ENCODE data around the gene MMAB. TPM values are rescaled to one million over a fixed set of nuclear protein-coding genes. Genes with fewer than 3 reads are reported as not detected.

The MMAB gene
- total and polyA plus RNA-seq, 3 experiments from 2014 or later: 15.7 to 44.2 (median 38.5) TPM

- POLR2A ChIA-PET: no interaction called here
- Mint-ChIP-seq H3K36me3 (peaks cover 0 to 19% (median 6%) of the 10 kb centered on the region in 3 donors), H3K27me3 (no peaks in the 10 kb centered on the region), H3K9me3 (no peaks in the 10 kb centered on the region), H3K4me3 (no peak overlapping the region), H3K27ac (peak overlapping the region in 1 of 8 donors; percentile 46), H3K4me1 (peaks cover 21 to 30% (median 28%) of the 10 kb centered on the region in 3 donors)
- CTCF ChIA-PET: interaction anchor here (1.0 to 1.8 kb wide), 4 partner anchors 9 to 180 kb away, joined by 3 to 5 read pairs (median 3); no protein-coding TSS in a partner anchor
- Histone ChIP-seq H3K4me3 (ENCODE audit: low read length) (no peak overlapping the region), H3K27ac (ENCODE audit: low read depth, low read length) (no peak overlapping the region), H3K27me3 (ENCODE audit: insufficient read depth, low read length, poor library complexity, severe bottlenecking) (no peaks in the 10 kb centered on the region), H3K9me3 (ENCODE audit: low read length) (no peaks in the 10 kb centered on the region), H3K36me3 (ENCODE audit: insufficient read depth, low read length) (no peaks in the 10 kb centered on the region), H3K4me1 (ENCODE audit: insufficient read depth, low read length) (peaks cover 11% of the 10 kb centered on the region)
- no peak for DNase-seq
Measured at GRCh38 chr12:109594556-109595317, 21.4 kb upstream of the MMAB start.

GRCh38 chr12:109592905-109593272 is 19.6 kb upstream of the MMAB start:
- Histone ChIP-seq H3K27ac (ENCODE audit: low read depth, low read length) (no peak overlapping the region), H3K27me3 (ENCODE audit: insufficient read depth, low read length, poor library complexity, severe bottlenecking) (no peaks in the 10 kb centered on the region), H3K36me3 (ENCODE audit: insufficient read depth, low read length) (no peaks in the 10 kb centered on the region), H3K4me1 (ENCODE audit: insufficient read depth, low read length) (peaks cover 11% of the 10 kb centered on the region), H3K9me3 (ENCODE audit: low read length) (no peaks in the 10 kb centered on the region), H3K4me3 (ENCODE audit: low read length) (no peak overlapping the region)
- H3K27me3 Mint-ChIP-seq: no peaks in the 10 kb centered on the region
- H3K36me3 Mint-ChIP-seq: peaks cover 0 to 33% (median 13%) of the 10 kb centered on the region in 3 donors
- DNase-seq: no peak
- H3K4me1 Mint-ChIP-seq: peaks cover 19 to 27% (median 24%) of the 10 kb centered on the region in 3 donors
- no peaks in the 10 kb centered on the region for H3K9me3 Mint-ChIP-seq
- no peak overlapping the region for H3K27ac Mint-ChIP-seq
- ChIA-PET POLR2A (no interaction called here), CTCF (no interaction called here)
- H3K4me3 Mint-ChIP-seq: no peak overlapping the region

- Mint-ChIP-seq H3K4me3 (no peak overlapping the region), H3K4me1 (peaks cover 16 to 23% (median 20%) of the 10 kb centered on the region in 3 donors), H3K27ac (no peak overlapping the region), H3K9me3 (no peaks in the 10 kb centered on the region), H3K27me3 (no peaks in the 10 kb centered on the region), H3K36me3 (peaks cover 0 to 38% (median 13%) of the 10 kb centered on the region in 3 donors)
- Histone ChIP-seq H3K36me3 (ENCODE audit: insufficient read depth, low read length) (no peaks in the 10 kb centered on the region), H3K9me3 (ENCODE audit: low read length) (no peaks in the 10 kb centered on the region), H3K4me1 (ENCODE audit: insufficient read depth, low read length) (peaks cover 11% of the 10 kb centered on the region), H3K27ac (ENCODE audit: low read depth, low read length) (no peak overlapping the region), H3K4me3 (ENCODE audit: low read length) (no peak overlapping the region), H3K27me3 (ENCODE audit: insufficient read depth, low read length, poor library complexity, severe bottlenecking) (no peaks in the 10 kb centered on the region)
- CTCF ChIA-PET: no interaction called here
- POLR2A ChIA-PET: no interaction called here
- no peak for DNase-seq
Measured at GRCh38 chr12:109592195-109592904, 19.0 kb upstream of the MMAB start.

- H3K36me3 ChIP-seq (ENCODE audit: insufficient read depth, low read length): no peaks in the 10 kb centered on the region
- no peaks in the 10 kb centered on the region for H3K9me3 ChIP-seq (ENCODE audit: low read length)
- Mint-ChIP-seq H3K4me3 (no peak overlapping the region), H3K4me1 (peaks cover 16 to 20% (median 18%) of the 10 kb centered on the region in 3 donors), H3K9me3 (no peaks in the 10 kb centered on the region), H3K27me3 (no peaks in the 10 kb centered on the region), H3K27ac (no peak overlapping the region), H3K36me3 (peaks cover 0 to 51% (median 13%) of the 10 kb centered on the region in 3 donors)
- ChIA-PET POLR2A (no interaction called here), CTCF (interaction anchor here (1.6 kb wide), 1 partner anchor 184 kb away, joined by 4 read pairs; no protein-coding TSS in a partner anchor)
- no peaks in the 10 kb centered on the region for H3K27me3 ChIP-seq (ENCODE audit: insufficient read depth, low read length, poor library complexity, severe bottlenecking)
- DNase-seq: no peak
- H3K4me1 ChIP-seq (ENCODE audit: insufficient read depth, low read length): peaks cover 11% of the 10 kb centered on the region
- no peak overlapping the region for H3K27ac ChIP-seq (ENCODE audit: low read depth, low read length)
- H3K4me3 ChIP-seq (ENCODE audit: low read length): no peak overlapping the region
Measured at GRCh38 chr12:109591041-109591440, 17.7 kb upstream of the MMAB start.

GRCh38 chr12:109590566-109590965 is 17.3 kb upstream of the MMAB start:
- no peaks in the 10 kb centered on the region for H3K27me3 Mint-ChIP-seq
- CTCF ChIA-PET: interaction anchor here (1.2 to 1.8 kb wide), 3 partner anchors 8 to 184 kb away, joined by 3 to 7 read pairs (median 4); partner anchors contain the start of gene MVK
- POLR2A ChIA-PET: no interaction called here

GRCh38 chr12:109589691-109590245 is 16.5 kb upstream of the MMAB start:
- POLR2A ChIA-PET: no interaction called here
- H3K27me3 ChIP-seq (ENCODE audit: insufficient read depth, low read length, poor library complexity, severe bottlenecking): no peaks in the 10 kb centered on the region
- Mint-ChIP-seq H3K4me3 (no peak overlapping the region), H3K4me1 (peaks cover 4 to 7% (median 6%) of the 10 kb centered on the region in 3 donors), H3K27me3 (no peaks in the 10 kb centered on the region), H3K27ac (no peak overlapping the region), H3K9me3 (no peaks in the 10 kb centered on the region), H3K36me3 (peaks cover 0 to 59% (median 13%) of the 10 kb centered on the region in 3 donors)
- no peaks in the 10 kb centered on the region for H3K9me3 ChIP-seq (ENCODE audit: low read length)
- no peaks in the 10 kb centered on the region for H3K36me3 ChIP-seq (ENCODE audit: insufficient read depth, low read length)
- H3K27ac ChIP-seq (ENCODE audit: low read depth, low read length): no peak overlapping the region
- peaks cover under 1% of the 10 kb centered on the region for H3K4me1 ChIP-seq (ENCODE audit: insufficient read depth, low read length)
- CTCF ChIA-PET: interaction anchor here (1.2 to 1.8 kb wide), 4 partner anchors 8 to 185 kb away, joined by 3 to 7 read pairs (median 4); partner anchors contain the start of gene MVK
- H3K4me3 ChIP-seq (ENCODE audit: low read length): no peak overlapping the region
- DNase-seq: no peak

More at GRCh38 chr12:109590566-109590965, 17.3 kb upstream of the MMAB start:
- Histone ChIP-seq H3K9me3 (ENCODE audit: low read length) (no peaks in the 10 kb centered on the region), H3K4me1 (ENCODE audit: insufficient read depth, low read length) (peaks cover 8% of the 10 kb centered on the region), H3K4me3 (ENCODE audit: low read length) (no peak overlapping the region), H3K36me3 (ENCODE audit: insufficient read depth, low read length) (no peaks in the 10 kb centered on the region), H3K27me3 (ENCODE audit: insufficient read depth, low read length, poor library complexity, severe bottlenecking) (no peaks in the 10 kb centered on the region), H3K27ac (ENCODE audit: low read depth, low read length) (no peak overlapping the region)
- Mint-ChIP-seq H3K27ac (no peak overlapping the region), H3K4me3 (no peak overlapping the region), H3K4me1 (peaks cover 12 to 15% (median 14%) of the 10 kb centered on the region in 3 donors), H3K36me3 (peaks cover 0 to 53% (median 13%) of the 10 kb centered on the region in 3 donors), H3K9me3 (no peaks in the 10 kb centered on the region)
- no peak for DNase-seq

- Mint-ChIP-seq H3K36me3 (peaks cover 0 to 58% (median 13%) of the 10 kb centered on the region in 3 donors), H3K27me3 (no peaks in the 10 kb centered on the region), H3K27ac (no peak overlapping the region), H3K4me3 (no peak overlapping the region), H3K9me3 (no peaks in the 10 kb centered on the region), H3K4me1 (peaks cover 0 to 2% (median under 1%) of the 10 kb centered on the region in 3 donors)
- H3K9me3 ChIP-seq (ENCODE audit: low read length): no peaks in the 10 kb centered on the region
- POLR2A ChIA-PET: no interaction called here
- no peak for DNase-seq
- no peaks in the 10 kb centered on the region for H3K4me1 ChIP-seq (ENCODE audit: insufficient read depth, low read length)
- H3K27ac ChIP-seq (ENCODE audit: low read depth, low read length): no peak overlapping the region
- no peaks in the 10 kb centered on the region for H3K36me3 ChIP-seq (ENCODE audit: insufficient read depth, low read length)
- no peaks in the 10 kb centered on the region for H3K27me3 ChIP-seq (ENCODE audit: insufficient read depth, low read length, poor library complexity, severe bottlenecking)
- no peak overlapping the region for H3K4me3 ChIP-seq (ENCODE audit: low read length)
- CTCF ChIA-PET: interaction anchor here (1.2 to 1.8 kb wide), 2 partner anchors 9 to 11 kb away, joined by 3 to 7 read pairs; no protein-coding TSS in a partner anchor
Measured at GRCh38 chr12:109589240-109589590, 15.9 kb upstream of the MMAB start.
